ENCODE results near the gene MYH7.

The MYH7 gene

DNA sequence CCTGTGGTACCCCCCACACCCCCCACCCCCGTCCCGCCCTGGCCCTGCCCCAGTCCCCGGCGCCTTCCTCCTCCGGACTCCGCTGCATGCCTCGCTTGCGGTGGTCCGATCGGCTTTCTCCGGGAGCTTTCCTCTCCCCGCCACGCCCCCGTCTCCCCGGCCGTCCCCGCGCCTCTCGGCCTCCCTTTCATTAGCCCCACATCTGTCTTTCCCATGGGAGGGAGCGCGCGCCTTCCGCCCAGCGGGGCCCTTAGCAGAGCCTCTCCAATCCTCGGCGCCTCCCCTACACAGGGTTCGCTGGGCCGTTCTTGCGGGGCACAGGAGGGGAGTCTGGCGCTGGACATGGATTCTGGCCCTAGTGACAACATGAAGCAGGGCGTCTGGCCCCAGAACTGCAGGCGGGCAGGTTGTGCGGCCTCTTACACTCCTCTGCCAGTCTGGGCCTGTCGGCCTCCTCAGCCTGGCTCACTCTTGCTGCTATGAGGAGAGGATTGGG is 69.0 kb downstream of the MYH7 start:
- no peak for DNase-seq (ENCODE audit: low read depth)

DNA sequence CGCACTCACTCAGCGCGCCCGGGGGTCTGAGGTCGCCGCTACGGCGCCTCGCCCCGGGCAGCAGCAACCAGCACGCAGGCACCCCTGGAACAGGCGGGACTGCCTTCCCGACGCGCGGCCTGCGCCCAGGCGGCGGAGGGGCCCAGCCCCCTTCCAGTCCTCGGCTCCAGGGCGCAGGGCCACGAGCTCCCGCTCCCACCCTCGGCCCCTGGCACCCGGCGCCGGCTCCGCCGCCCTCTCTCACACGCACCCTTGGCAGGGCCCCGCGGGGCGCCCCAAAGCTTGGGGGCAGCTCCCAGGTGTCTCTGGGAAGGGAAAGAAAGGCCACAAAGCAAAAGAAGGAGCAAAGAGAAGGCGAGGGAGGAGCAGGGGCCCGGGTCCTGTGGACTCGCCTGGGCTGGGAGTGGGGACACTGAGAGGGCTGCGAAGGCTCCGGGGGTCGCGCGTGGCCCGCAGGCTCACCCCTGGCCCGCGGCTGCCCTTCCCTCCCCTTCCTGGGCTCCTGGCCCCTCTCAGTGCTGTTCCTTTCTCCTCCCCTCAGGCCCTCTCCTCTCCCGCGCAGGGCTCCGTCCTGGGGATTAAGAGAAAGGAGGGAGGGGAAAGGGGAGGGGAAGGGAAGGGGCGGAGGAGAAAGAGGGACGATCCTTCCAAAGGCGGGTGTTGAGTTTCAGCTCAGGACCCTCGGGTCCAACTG is 69.6 kb downstream of the MYH7 start:
- DNase-seq (ENCODE audit: low read depth) = no peak

DNA sequence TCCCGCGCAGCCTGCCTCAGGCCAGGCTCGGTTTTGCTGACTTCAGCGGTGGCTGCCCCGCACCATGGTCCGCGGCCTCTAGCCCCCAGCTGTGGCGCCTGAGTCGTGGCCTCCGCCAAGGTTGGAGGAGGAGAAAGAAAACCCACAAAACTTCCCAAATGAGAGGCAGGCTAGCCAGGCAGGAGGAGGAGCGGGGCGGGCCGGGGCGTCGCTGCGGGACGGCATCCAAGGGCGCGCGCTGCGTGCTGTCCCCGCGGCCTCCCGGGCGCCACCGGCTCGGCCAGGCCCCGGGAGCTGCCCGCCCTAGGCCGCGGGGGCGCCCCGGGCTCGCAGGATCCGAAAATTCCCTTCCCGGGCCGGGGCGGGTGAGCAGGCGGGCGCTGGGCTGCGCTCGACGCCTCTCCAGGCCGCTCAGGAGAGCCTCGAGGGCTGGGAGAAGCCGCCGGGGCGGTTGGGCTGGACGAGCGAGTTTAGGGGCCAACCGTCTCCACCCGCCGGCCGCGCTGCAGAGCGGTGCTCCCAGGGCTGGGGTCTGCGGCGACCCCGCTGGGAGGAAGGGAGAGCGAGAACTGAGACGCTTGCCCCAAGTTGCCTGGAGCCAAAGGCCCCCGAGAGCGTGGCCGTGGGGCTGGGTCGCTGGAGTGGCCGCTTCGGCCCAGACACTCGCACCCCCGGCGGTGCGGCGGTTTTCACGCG is 70.3 kb downstream of the MYH7 start, which contains the start of gene EFS:
Gene EFS (minus strand): TSS at position 137 of the 696 bp plus-strand sequence. CDS start 147 bp downstream, outside the sequence.
- no peak for DNase-seq (ENCODE audit: low read depth)

- DNase-seq (ENCODE audit: low read depth) = no peak
Observed at GRCh38 chr14:23364164-23365035, 71.1 kb downstream of the MYH7 start.

All from stimulated activated CD8-positive, alpha-beta memory T cell treated with anti-CD3 and anti-CD28 coated beads, Interleukin-12 subunit alpha, Interleukin-12 subunit beta, amount 100 ng/mL, for 4 hours (primary cell).